Measurements from ENCODE around the gene TIAM2. TPM values are rescaled to one million over a fixed set of nuclear protein-coding genes. Genes with fewer than 3 reads are reported as not detected.
"Not testable (repeated sequence)": the region's sequence is repeated elsewhere in the genome, so short reads cannot be mapped to it uniquely, and the experiment has no call there.

TIAM2 gene
- total RNA-seq, 2 experiments from 2014 or later, result 4.4 to 5.3 TPM

GRCh38 chr6:155116571-155116910 is 121.4 kb downstream of the TIAM2 start:
- Histone ChIP-seq H3K9me3 (ENCODE audit: control insufficient read depth in 1 of 2, insufficient read depth in 1 of 2, low read length in 2 of 2) (no peaks in the 10 kb centered on the region), H3K4me3 (ENCODE audit: low read length) (no peak overlapping the region), H3K4me1 (ENCODE audit: insufficient read depth, low read length) (no peaks in the 10 kb centered on the region), H3K27me3 (ENCODE audit: control insufficient read depth in 1 of 2, insufficient read depth in 2 of 2, low read length in 2 of 2) (no peaks in the 10 kb centered on the region), H3K27ac (ENCODE audit: low read depth in 1 of 2, low read length in 2 of 2) (no peak overlapping the region), H3K36me3 (ENCODE audit: insufficient read depth, low read length) (no peaks in the 10 kb centered on the region)
- no peak overlapping the region for H3K4me3 Mint-ChIP-seq
- intact Hi-C loops (cut with DNase I, micrococcal nuclease), result no loop called here
- no peaks in the 10 kb centered on the region for H3K4me1 Mint-ChIP-seq (ENCODE audit: low read depth)
- ChIA-PET POLR2A (interaction anchor here (1.2 kb wide), 1 partner anchor 12 kb away, joined by 5 read pairs; no protein-coding TSS in a partner anchor), CTCF (interaction anchor here (1.4 kb wide), 1 partner anchor 9 kb away, joined by 5 read pairs; no protein-coding TSS in a partner anchor)
- no peaks in the 10 kb centered on the region for H3K9me3 Mint-ChIP-seq
- no peaks in the 10 kb centered on the region for H3K36me3 Mint-ChIP-seq (ENCODE audit: low read depth)
- ATAC-seq (ENCODE audit: poor library complexity) (no peak), DNase-seq (no peak)
- H3K27me3 Mint-ChIP-seq, result no peaks in the 10 kb centered on the region
- no peak overlapping the region for H3K27ac Mint-ChIP-seq
- TF ChIP-seq, protein P1, sequence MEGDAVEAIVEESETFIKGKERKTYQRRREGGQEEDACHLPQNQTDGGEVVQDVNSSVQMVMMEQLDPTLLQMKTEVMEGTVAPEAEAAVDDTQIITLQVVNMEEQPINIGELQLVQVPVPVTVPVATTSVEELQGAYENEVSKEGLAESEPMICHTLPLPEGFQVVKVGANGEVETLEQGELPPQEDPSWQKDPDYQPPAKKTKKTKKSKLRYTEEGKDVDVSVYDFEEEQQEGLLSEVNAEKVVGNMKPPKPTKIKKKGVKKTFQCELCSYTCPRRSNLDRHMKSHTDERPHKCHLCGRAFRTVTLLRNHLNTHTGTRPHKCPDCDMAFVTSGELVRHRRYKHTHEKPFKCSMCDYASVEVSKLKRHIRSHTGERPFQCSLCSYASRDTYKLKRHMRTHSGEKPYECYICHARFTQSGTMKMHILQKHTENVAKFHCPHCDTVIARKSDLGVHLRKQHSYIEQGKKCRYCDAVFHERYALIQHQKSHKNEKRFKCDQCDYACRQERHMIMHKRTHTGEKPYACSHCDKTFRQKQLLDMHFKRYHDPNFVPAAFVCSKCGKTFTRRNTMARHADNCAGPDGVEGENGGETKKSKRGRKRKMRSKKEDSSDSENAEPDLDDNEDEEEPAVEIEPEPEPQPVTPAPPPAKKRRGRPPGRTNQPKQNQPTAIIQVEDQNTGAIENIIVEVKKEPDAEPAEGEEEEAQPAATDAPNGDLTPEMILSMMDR (IDR thresholded peaks at IDR 0.05), result no peak

- ChIA-PET CTCF (interaction anchor here (1.4 kb wide), 1 partner anchor 10 kb away, joined by 5 read pairs; no protein-coding TSS in a partner anchor), POLR2A (interaction anchor here (0.6 to 1.2 kb wide), 2 partner anchors 13 to 16 kb away, joined by 4 to 5 read pairs; no protein-coding TSS in a partner anchor)
- Mint-ChIP-seq H3K4me1 (ENCODE audit: low read depth) (no peaks in the 10 kb centered on the region), H3K36me3 (ENCODE audit: low read depth) (no peaks in the 10 kb centered on the region), H3K9me3 (no peaks in the 10 kb centered on the region), H3K27ac (no peak overlapping the region), H3K27me3 (no peaks in the 10 kb centered on the region), H3K4me3 (no peak overlapping the region)
- TF ChIP-seq, protein P1 (IDR thresholded peaks at IDR 0.05), result no peak
- intact Hi-C loops (cut with DNase I, micrococcal nuclease), result no loop called here
- H3K4me1 ChIP-seq (ENCODE audit: insufficient read depth, low read length), result no peaks in the 10 kb centered on the region
- no peak for DNase-seq
- H3K36me3 ChIP-seq (ENCODE audit: insufficient read depth, low read length), result no peaks in the 10 kb centered on the region
- no peaks in the 10 kb centered on the region for H3K27me3 ChIP-seq (ENCODE audit: control insufficient read depth in 1 of 2, insufficient read depth in 2 of 2, low read length in 2 of 2)
- no peak for ATAC-seq (ENCODE audit: poor library complexity)
- H3K4me3 ChIP-seq (ENCODE audit: low read length), result no peak overlapping the region
- no peak overlapping the region for H3K27ac ChIP-seq (ENCODE audit: low read depth in 1 of 2, low read length in 2 of 2)
- no peaks in the 10 kb centered on the region for H3K9me3 ChIP-seq (ENCODE audit: control insufficient read depth in 1 of 2, insufficient read depth in 1 of 2, low read length in 2 of 2)
Observed at GRCh38 chr6:155117256-155117655, 122.1 kb downstream of the TIAM2 start.

DNA sequence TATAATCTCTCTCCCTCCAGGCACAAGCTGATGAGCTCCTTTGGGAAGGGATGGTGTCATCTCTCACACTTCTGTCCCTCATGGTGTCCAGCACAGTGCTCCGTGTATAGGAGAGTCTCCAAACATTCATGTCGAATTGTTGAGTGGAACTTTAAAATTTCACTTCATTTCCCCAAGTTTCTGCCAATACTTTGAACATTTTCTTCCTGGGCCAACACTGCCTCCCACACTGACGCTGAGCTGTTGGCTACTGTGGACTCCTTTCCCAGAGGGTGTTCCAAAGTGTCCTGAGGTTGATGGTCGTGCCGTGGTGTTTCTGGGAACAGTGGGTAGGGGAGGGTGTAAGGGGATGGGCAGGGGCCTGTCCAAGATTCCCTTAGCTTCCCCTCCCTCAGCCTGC is 122.7 kb downstream of the TIAM2 start:
- Histone ChIP-seq H3K9me3 (ENCODE audit: control insufficient read depth in 1 of 2, insufficient read depth in 1 of 2, low read length in 2 of 2) (no peaks in the 10 kb centered on the region), H3K4me1 (ENCODE audit: insufficient read depth, low read length) (no peaks in the 10 kb centered on the region), H3K4me3 (ENCODE audit: low read length) (no peak overlapping the region), H3K27ac (ENCODE audit: low read depth in 1 of 2, low read length in 2 of 2) (no peak overlapping the region), H3K27me3 (ENCODE audit: control insufficient read depth in 1 of 2, insufficient read depth in 2 of 2, low read length in 2 of 2) (no peaks in the 10 kb centered on the region), H3K36me3 (ENCODE audit: insufficient read depth, low read length) (no peaks in the 10 kb centered on the region)
- Mint-ChIP-seq H3K27me3 (no peaks in the 10 kb centered on the region), H3K36me3 (ENCODE audit: low read depth) (no peaks in the 10 kb centered on the region), H3K9me3 (no peaks in the 10 kb centered on the region), H3K27ac (no peak overlapping the region), H3K4me3 (no peak overlapping the region), H3K4me1 (ENCODE audit: low read depth) (no peaks in the 10 kb centered on the region)
- ChIA-PET POLR2A (no interaction called here), CTCF (no interaction called here)
- no peak for ATAC-seq (ENCODE audit: poor library complexity)
- intact Hi-C loops (cut with DNase I, micrococcal nuclease), result no loop called here
- TF ChIP-seq, protein P1 (IDR thresholded peaks at IDR 0.05), result no peak
- no peak for DNase-seq

DNA sequence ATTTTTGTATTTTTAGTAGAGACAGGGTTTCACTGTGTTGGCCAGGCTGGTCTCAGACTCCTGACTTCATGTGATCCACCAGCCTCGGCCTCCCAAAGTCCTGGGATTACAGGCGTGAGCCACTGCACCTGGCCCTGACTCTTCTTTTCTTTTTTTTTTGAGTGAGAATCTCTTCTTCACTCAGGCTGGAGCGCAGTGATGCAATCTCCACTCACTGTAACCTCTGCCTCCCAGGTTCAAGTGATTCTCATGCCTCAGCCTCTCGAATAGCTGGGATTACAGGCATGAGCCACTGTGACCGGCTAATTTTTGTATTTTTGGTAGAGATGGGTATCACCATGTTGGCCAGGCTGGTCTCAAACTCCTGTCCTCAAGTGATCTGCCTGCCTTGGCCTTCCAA is 124.1 kb downstream of the TIAM2 start:
- H3K27me3 Mint-ChIP-seq; H3K27ac Mint-ChIP-seq; H3K36me3 Mint-ChIP-seq (ENCODE audit: low read depth); H3K4me3 ChIP-seq (ENCODE audit: low read length); H3K4me1 ChIP-seq (ENCODE audit: insufficient read depth, low read length); DNase-seq; H3K36me3 ChIP-seq (ENCODE audit: insufficient read depth, low read length); ATAC-seq (ENCODE audit: poor library complexity); H3K9me3 Mint-ChIP-seq; H3K27me3 ChIP-seq (ENCODE audit: control insufficient read depth in 1 of 2, insufficient read depth in 2 of 2, low read length in 2 of 2); POLR2A ChIA-PET; H3K4me1 Mint-ChIP-seq (ENCODE audit: low read depth); H3K27ac ChIP-seq (ENCODE audit: low read depth in 1 of 2, low read length in 2 of 2); CTCF ChIA-PET; intact Hi-C loops (cut with DNase I, micrococcal nuclease); H3K9me3 ChIP-seq (ENCODE audit: control insufficient read depth in 1 of 2, insufficient read depth in 1 of 2, low read length in 2 of 2); H3K4me3 Mint-ChIP-seq: not testable (repeated sequence)

All from CD4-positive, alpha-beta T cell (primary cell).